HEK293 (cell line): Measurements from ENCODE around the gene RDM1.

Experiments used
- BCL11A ChIP-seq: fragments of 450-650 bp; formaldehyde crosslinking; IDR thresholded peaks from 2 replicates; pipeline ENCODE4 v1.5.1; 2016; ENCODE audit warnings: low read depth, missing biosample characterization, missing genetic modification characterization
- BCL11B ChIP-seq: fragments of 450-650 bp; formaldehyde crosslinking; IDR thresholded peaks from 2 replicates; pipeline ENCODE4 v1.5.1; 2016; ENCODE audit warnings: low read depth, missing biosample characterization, missing genetic modification characterization
- EGR2 ChIP-seq: fragments of 450-650 bp; formaldehyde crosslinking; IDR thresholded peaks from 2 replicates; pipeline ENCODE4 v1.5.1; 2016; ENCODE audit warnings: low read depth, missing biosample characterization, missing genetic modification characterization
- GLI2 ChIP-seq: fragments of 450-650 bp; formaldehyde crosslinking; IDR thresholded peaks from 2 replicates; pipeline ENCODE4; 2017; ENCODE audit warnings: missing biosample characterization, missing genetic modification characterization, low read depth, borderline replicate concordance
- HOXD13 ChIP-seq: sonication (generic); formaldehyde crosslinking; IDR thresholded peaks from 2 replicates; pipeline ENCODE4 v1.8.0; 2022; ENCODE audit warnings: missing genetic modification reagents, borderline replicate concordance
- KLF16 ChIP-seq: fragments of 450-650 bp; formaldehyde crosslinking; IDR thresholded peaks from 2 replicates; pipeline ENCODE4 v1.5.1; 2017; ENCODE audit warnings: missing biosample characterization, missing genetic modification characterization
- PRDM10 ChIP-seq: fragments of 450-650 bp; formaldehyde crosslinking; IDR thresholded peaks from 2 replicates; pipeline ENCODE4 v1.5.1; 2016; ENCODE audit warnings: missing biosample characterization, missing genetic modification characterization
- PRDM6 ChIP-seq: fragments of 450-650 bp; formaldehyde crosslinking; IDR thresholded peaks from 2 replicates; pipeline ENCODE4 v1.5.1; 2017; ENCODE audit warnings: missing biosample characterization, missing genetic modification characterization
- RBAK ChIP-seq: fragments of 450-650 bp; formaldehyde crosslinking; IDR thresholded peaks from 2 replicates; pipeline ENCODE4 v1.5.1; 2016; ENCODE audit warnings: missing biosample characterization, missing genetic modification characterization
- SALL2 ChIP-seq: fragments of 450-650 bp; formaldehyde crosslinking; IDR thresholded peaks from 2 replicates; pipeline ENCODE4 v1.5.0; 2017; ENCODE audit warnings: missing biosample characterization, mild to moderate bottlenecking, missing genetic modification characterization, borderline replicate concordance
- SETDB1 ChIP-seq: IDR thresholded peaks from one replicate; pipeline ENCODE4 v1.6.1; 2017; ENCODE audit warnings: mild to moderate bottlenecking, low read length, moderate library complexity, mixed read lengths; ENCODE audit not compliant: insufficient read length
- SP2 ChIP-seq: fragments of 450-650 bp; formaldehyde crosslinking; IDR thresholded peaks from 2 replicates; pipeline ENCODE4 v1.5.1; 2016; ENCODE audit warnings: missing biosample characterization, missing genetic modification characterization
- SP7 ChIP-seq: fragments of 450-650 bp; formaldehyde crosslinking; IDR thresholded peaks from 2 replicates; pipeline ENCODE4 v1.5.1; 2016; ENCODE audit warnings: missing biosample characterization, missing genetic modification characterization
- ZBTB11 ChIP-seq: fragments of 450-650 bp; formaldehyde crosslinking; conservative IDR thresholded peaks from 2 replicates; pipeline ENCODE4 v1.5.1; 2016; ENCODE audit warnings: low read depth, missing biosample characterization, missing genetic modification characterization
- ZBTB7A ChIP-seq: fragments of 450-650 bp; formaldehyde crosslinking; IDR thresholded peaks from 2 replicates; pipeline ENCODE4 v1.5.1; 2016; ENCODE audit warnings: low read depth, missing biosample characterization, missing genetic modification characterization
- ZFHX2 ChIP-seq: fragments of 450-650 bp; formaldehyde crosslinking; conservative IDR thresholded peaks from 2 replicates; pipeline ENCODE4 v1.5.1; 2016; ENCODE audit warnings: missing biosample characterization, missing genetic modification characterization
- ZFP69B ChIP-seq: fragments of 450-650 bp; formaldehyde crosslinking; IDR thresholded peaks from 2 replicates; pipeline ENCODE4 v1.5.1; 2016; ENCODE audit warnings: missing biosample characterization, missing genetic modification characterization
- ZNF155 ChIP-seq: fragments of 450-650 bp; formaldehyde crosslinking; IDR thresholded peaks from 2 replicates; pipeline ENCODE4 v1.5.1; 2016; ENCODE audit warnings: missing biosample characterization, missing genetic modification characterization
- ZNF202 ChIP-seq: fragments of 450-650 bp; formaldehyde crosslinking; IDR thresholded peaks from 2 replicates; pipeline ENCODE4 v1.5.1; 2016; ENCODE audit warnings: missing biosample characterization, missing genetic modification characterization, borderline replicate concordance
- ZNF239 ChIP-seq: fragments of 450-650 bp; formaldehyde crosslinking; IDR thresholded peaks from 2 replicates; pipeline ENCODE4 v1.5.1; 2016; ENCODE audit warnings: missing biosample characterization, missing genetic modification characterization
- ZNF248 ChIP-seq: fragments of 450-650 bp; formaldehyde crosslinking; IDR thresholded peaks from 2 replicates; pipeline ENCODE4 v1.5.1; 2017; ENCODE audit warnings: missing biosample characterization, missing genetic modification characterization
- ZNF266 ChIP-seq: fragments of 450-650 bp; formaldehyde crosslinking; IDR thresholded peaks from 2 replicates; pipeline ENCODE4 v1.5.1; 2016; ENCODE audit warnings: missing biosample characterization, missing genetic modification characterization, low read depth
- ZNF391 ChIP-seq: fragments of 450-650 bp; formaldehyde crosslinking; IDR thresholded peaks from 2 replicates; pipeline ENCODE4 v1.5.1; 2016; ENCODE audit warnings: low read depth, missing biosample characterization, missing genetic modification characterization, borderline replicate concordance
- ZNF513 ChIP-seq: fragments of 450-650 bp; IDR thresholded peaks from 2 replicates; pipeline ENCODE4 v1.5.1; 2018; ENCODE audit warnings: missing biosample characterization, missing genetic modification characterization
- ZNF521 ChIP-seq: fragments of 450-650 bp; formaldehyde crosslinking; IDR thresholded peaks from 2 replicates; pipeline ENCODE4 v1.5.1; 2017; ENCODE audit warnings: missing biosample characterization, mild to moderate bottlenecking, missing genetic modification characterization
- ZNF549 ChIP-seq: fragments of 450-650 bp; IDR thresholded peaks from 2 replicates; pipeline ENCODE4 v1.5.1; 2018; ENCODE audit warnings: missing biosample characterization, missing genetic modification characterization, mild to moderate bottlenecking, inconsistent platforms, moderate library complexity
- ZNF555 ChIP-seq: fragments of 450-650 bp; formaldehyde crosslinking; conservative IDR thresholded peaks from 2 replicates; pipeline ENCODE4 v1.5.1; 2017; ENCODE audit warnings: missing biosample characterization, mild to moderate bottlenecking, missing genetic modification characterization, inconsistent platforms
- ZNF610 ChIP-seq: fragments of 450-650 bp; formaldehyde crosslinking; IDR thresholded peaks from 2 replicates; pipeline ENCODE4 v1.5.1; 2016; ENCODE audit warnings: missing biosample characterization, missing genetic modification characterization, borderline replicate concordance
- ZNF623 ChIP-seq: fragments of 450-650 bp; formaldehyde crosslinking; IDR thresholded peaks from 2 replicates; pipeline ENCODE4 v1.5.1; 2016; ENCODE audit warnings: missing biosample characterization, missing genetic modification characterization
- ZNF624 ChIP-seq: fragments of 450-650 bp; formaldehyde crosslinking; IDR thresholded peaks from 2 replicates; pipeline ENCODE4 v1.5.1; 2017; ENCODE audit warnings: missing biosample characterization, missing genetic modification characterization
- ZNF791 ChIP-seq: fragments of 450-650 bp; formaldehyde crosslinking; IDR thresholded peaks from 2 replicates; pipeline ENCODE4 v1.5.1; 2016; ENCODE audit warnings: missing biosample characterization, missing genetic modification characterization
- ZSCAN23 ChIP-seq: fragments of 450-650 bp; formaldehyde crosslinking; IDR thresholded peaks from 2 replicates; pipeline ENCODE4 v1.5.1; 2016; ENCODE audit warnings: missing biosample characterization, missing genetic modification characterization

RDM1 gene

GRCh38 chr17:35903451-35903850 is 27.1 kb downstream of the RDM1 start (continued):
- peak; percentile 72 for TF ChIP-seq ZBTB11 (tag by site-specific recombination)
- no peak for TF ChIP-seq ZSCAN23
- TF ChIP-seq GLI2 (tag by site-specific recombination): no peak; the same call in 1 of the 2 replicates
- TF ChIP-seq ZNF555: peak; percentile 80
- TF ChIP-seq ZNF791: no peak
- 0 out of 2 replicates have a peak, but pooled peaks have one; percentile 29 for TF ChIP-seq RBAK (tag by site-specific recombination)
- no peak for TF ChIP-seq ZBTB7A (tag by site-specific recombination)
- no peak for TF ChIP-seq SP2 (tag by site-specific recombination)
- no peak for TF ChIP-seq ZNF239 (tag by site-specific recombination)
- no peak for TF ChIP-seq ZNF513 (tag by site-specific recombination)
- TF ChIP-seq ZNF202 (tag by site-specific recombination): peak; percentile 89; the same call in 1 of the 2 replicates
- TF ChIP-seq EGR2 (tag by site-specific recombination): no peak
- TF ChIP-seq SETDB1: no peak
- no peak for TF ChIP-seq BCL11A (tag by site-specific recombination)
- no peak for TF ChIP-seq ZNF610
- TF ChIP-seq ZNF266 (tag by site-specific recombination): 0 out of 2 replicates have a peak, but pooled peaks have one; percentile 63
- TF ChIP-seq ZNF623 (tag by site-specific recombination): peak; percentile 81
- no peak for TF ChIP-seq ZNF549
- TF ChIP-seq KLF16 (tag by site-specific recombination): no peak
- no peak for TF ChIP-seq ZFP69B
- TF ChIP-seq BCL11B: no peak
- no peak for TF ChIP-seq SALL2 (tag by site-specific recombination)
- no peak for TF ChIP-seq ZNF624 (tag by site-specific recombination)
- no peak for TF ChIP-seq ZNF521 (tag by site-specific recombination)
- no peak for TF ChIP-seq ZNF391
- no peak for TF ChIP-seq PRDM6
- no peak for TF ChIP-seq SP7 (tag by site-specific recombination)
- TF ChIP-seq HOXD13 (CRISPR knock-in tag): no peak
- TF ChIP-seq ZFHX2: no peak
- TF ChIP-seq PRDM10: no peak
- no peak for TF ChIP-seq ZNF155 (tag by site-specific recombination)
- no peak for TF ChIP-seq ZNF248 (tag by site-specific recombination)
